Panc1 (cell line): Measurements from ENCODE around the gene DENND1B.
"Not testable (repeated sequence)": the region's sequence is repeated elsewhere in the genome, so short reads cannot be mapped to it uniquely, and the experiment has no call there.

Experiments
- TF ChIP-seq, protein P1 (sequence below): fragments of 450-650 bp; IDR thresholded peaks from 2 replicates; pipeline ENCODE4 v1.5.1; 2017; ENCODE audit warnings: mild to moderate bottlenecking
- TF ChIP-seq, protein P2 (sequence below), 2 experiments: IDR thresholded peaks; 2 replicates each; pipeline ENCODE4 v1.6.1; 2011 to 2012; ENCODE audit warnings: low read depth in 2 of 2, control low read depth in 1 of 2, low read length in 1 of 2, mild to moderate bottlenecking in 1 of 2, moderate library complexity in 1 of 2; ENCODE audit not compliant: insufficient read depth in 1 of 2

DNA sequence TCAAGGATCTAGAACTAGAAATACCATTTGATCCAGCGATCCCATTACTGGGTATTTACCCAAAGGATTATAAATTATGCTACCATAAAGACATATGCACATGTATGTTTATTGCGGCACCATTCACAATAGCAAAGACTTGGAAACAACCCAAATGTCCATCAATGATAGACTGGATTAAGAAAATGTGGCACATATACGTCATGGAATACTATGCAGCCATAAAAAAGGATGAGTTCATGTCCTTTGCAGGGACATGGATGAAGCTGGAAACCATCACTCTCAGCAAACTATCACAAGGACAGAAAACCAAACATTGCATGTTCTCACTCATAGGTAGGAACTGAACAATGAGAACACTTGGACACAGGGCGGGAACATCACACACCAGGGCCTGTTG lies 199.7 kb downstream of the DENND1B start:
- TF ChIP-seq, protein P1, sequence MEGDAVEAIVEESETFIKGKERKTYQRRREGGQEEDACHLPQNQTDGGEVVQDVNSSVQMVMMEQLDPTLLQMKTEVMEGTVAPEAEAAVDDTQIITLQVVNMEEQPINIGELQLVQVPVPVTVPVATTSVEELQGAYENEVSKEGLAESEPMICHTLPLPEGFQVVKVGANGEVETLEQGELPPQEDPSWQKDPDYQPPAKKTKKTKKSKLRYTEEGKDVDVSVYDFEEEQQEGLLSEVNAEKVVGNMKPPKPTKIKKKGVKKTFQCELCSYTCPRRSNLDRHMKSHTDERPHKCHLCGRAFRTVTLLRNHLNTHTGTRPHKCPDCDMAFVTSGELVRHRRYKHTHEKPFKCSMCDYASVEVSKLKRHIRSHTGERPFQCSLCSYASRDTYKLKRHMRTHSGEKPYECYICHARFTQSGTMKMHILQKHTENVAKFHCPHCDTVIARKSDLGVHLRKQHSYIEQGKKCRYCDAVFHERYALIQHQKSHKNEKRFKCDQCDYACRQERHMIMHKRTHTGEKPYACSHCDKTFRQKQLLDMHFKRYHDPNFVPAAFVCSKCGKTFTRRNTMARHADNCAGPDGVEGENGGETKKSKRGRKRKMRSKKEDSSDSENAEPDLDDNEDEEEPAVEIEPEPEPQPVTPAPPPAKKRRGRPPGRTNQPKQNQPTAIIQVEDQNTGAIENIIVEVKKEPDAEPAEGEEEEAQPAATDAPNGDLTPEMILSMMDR, result not testable (repeated sequence)
- TF ChIP-seq, protein P2, sequence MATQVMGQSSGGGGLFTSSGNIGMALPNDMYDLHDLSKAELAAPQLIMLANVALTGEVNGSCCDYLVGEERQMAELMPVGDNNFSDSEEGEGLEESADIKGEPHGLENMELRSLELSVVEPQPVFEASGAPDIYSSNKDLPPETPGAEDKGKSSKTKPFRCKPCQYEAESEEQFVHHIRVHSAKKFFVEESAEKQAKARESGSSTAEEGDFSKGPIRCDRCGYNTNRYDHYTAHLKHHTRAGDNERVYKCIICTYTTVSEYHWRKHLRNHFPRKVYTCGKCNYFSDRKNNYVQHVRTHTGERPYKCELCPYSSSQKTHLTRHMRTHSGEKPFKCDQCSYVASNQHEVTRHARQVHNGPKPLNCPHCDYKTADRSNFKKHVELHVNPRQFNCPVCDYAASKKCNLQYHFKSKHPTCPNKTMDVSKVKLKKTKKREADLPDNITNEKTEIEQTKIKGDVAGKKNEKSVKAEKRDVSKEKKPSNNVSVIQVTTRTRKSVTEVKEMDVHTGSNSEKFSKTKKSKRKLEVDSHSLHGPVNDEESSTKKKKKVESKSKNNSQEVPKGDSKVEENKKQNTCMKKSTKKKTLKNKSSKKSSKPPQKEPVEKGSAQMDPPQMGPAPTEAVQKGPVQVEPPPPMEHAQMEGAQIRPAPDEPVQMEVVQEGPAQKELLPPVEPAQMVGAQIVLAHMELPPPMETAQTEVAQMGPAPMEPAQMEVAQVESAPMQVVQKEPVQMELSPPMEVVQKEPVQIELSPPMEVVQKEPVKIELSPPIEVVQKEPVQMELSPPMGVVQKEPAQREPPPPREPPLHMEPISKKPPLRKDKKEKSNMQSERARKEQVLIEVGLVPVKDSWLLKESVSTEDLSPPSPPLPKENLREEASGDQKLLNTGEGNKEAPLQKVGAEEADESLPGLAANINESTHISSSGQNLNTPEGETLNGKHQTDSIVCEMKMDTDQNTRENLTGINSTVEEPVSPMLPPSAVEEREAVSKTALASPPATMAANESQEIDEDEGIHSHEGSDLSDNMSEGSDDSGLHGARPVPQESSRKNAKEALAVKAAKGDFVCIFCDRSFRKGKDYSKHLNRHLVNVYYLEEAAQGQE (IDR thresholded peaks at IDR 0.05; ENCODE audit: insufficient read depth in 1 of 2, low read depth in 2 of 2, low read length in 1 of 2), result not testable (repeated sequence)
